Ishikawa (cell line): ENCODE results near the gene KIF3C.

Experiments
- CEBPB ChIP-seq: IDR thresholded peaks from 2 replicates; pipeline ENCODE4 v1.6.1; 2012
- CREB1 ChIP-seq: IDR thresholded peaks from 2 replicates; pipeline ENCODE4 v1.6.1; 2012; ENCODE audit warnings: low read depth
- EGR1 ChIP-seq: IDR thresholded peaks from 2 replicates; pipeline ENCODE4 v1.6.1; 2012
- EP300 ChIP-seq: IDR thresholded peaks from 2 replicates; pipeline ENCODE4 v1.6.1; 2012; ENCODE audit warnings: borderline replicate concordance
- NFIC ChIP-seq: IDR thresholded peaks from 2 replicates; pipeline ENCODE4 v1.6.1; 2012
- RAD21 ChIP-seq: IDR thresholded peaks from 2 replicates; pipeline ENCODE4 v1.6.1; 2012; ENCODE audit warnings: low read depth
- TAF1 ChIP-seq: IDR thresholded peaks from 2 replicates; pipeline ENCODE4 v1.6.1; 2012; ENCODE audit warnings: low read depth, mild to moderate bottlenecking
- TCF12 ChIP-seq: IDR thresholded peaks from 2 replicates; pipeline ENCODE4 v1.6.1; 2012; ENCODE audit warnings: low read depth
- TEAD4 ChIP-seq: IDR thresholded peaks from 2 replicates; pipeline ENCODE4 v1.6.1; 2012
- YY1 ChIP-seq: IDR thresholded peaks from 2 replicates; pipeline ENCODE4 v1.6.1; 2012; ENCODE audit warnings: low read depth
- TF ChIP-seq, protein P1 (sequence below): IDR thresholded peaks from 2 replicates; pipeline ENCODE4 v1.6.1; 2012
- TF ChIP-seq, protein P2 (sequence below): IDR thresholded peaks from 2 replicates; pipeline ENCODE4 v1.6.1; 2012; ENCODE audit warnings: low read depth, mild to moderate bottlenecking
- TF ChIP-seq, protein P3 (sequence below): IDR thresholded peaks from 2 replicates; pipeline ENCODE4 v1.6.1; 2012

DNA sequence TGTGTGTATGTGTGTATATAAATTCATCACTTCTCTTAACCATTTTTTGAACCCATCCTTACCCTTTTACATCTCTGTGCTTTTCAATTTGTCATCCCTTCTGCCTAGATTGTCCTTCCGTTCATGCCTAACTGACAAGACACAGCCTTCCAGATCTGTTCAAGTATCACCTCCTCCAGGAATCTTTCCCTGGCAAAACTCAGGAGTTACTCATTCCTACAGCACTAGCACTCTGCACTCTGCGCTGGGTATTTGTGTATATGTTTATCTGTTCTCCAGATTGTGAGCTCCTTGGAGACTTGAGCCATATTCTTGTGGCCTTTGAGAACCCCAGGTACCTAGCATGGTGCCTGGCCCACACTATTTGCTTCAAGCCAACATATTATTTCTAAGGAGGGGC is 77.2 kb downstream of the KIF3C start:
- TF ChIP-seq CEBPB (no peak), YY1 (no peak), CREB1 (no peak), NFIC (no peak), EGR1 (no peak), RAD21 (no peak), TAF1 (no peak), TCF12 (no peak), EP300 (no peak), TEAD4 (no peak)
- TF ChIP-seq, protein P1, sequence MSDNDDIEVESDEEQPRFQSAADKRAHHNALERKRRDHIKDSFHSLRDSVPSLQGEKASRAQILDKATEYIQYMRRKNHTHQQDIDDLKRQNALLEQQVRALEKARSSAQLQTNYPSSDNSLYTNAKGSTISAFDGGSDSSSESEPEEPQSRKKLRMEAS: no peak
- TF ChIP-seq, protein P2, sequence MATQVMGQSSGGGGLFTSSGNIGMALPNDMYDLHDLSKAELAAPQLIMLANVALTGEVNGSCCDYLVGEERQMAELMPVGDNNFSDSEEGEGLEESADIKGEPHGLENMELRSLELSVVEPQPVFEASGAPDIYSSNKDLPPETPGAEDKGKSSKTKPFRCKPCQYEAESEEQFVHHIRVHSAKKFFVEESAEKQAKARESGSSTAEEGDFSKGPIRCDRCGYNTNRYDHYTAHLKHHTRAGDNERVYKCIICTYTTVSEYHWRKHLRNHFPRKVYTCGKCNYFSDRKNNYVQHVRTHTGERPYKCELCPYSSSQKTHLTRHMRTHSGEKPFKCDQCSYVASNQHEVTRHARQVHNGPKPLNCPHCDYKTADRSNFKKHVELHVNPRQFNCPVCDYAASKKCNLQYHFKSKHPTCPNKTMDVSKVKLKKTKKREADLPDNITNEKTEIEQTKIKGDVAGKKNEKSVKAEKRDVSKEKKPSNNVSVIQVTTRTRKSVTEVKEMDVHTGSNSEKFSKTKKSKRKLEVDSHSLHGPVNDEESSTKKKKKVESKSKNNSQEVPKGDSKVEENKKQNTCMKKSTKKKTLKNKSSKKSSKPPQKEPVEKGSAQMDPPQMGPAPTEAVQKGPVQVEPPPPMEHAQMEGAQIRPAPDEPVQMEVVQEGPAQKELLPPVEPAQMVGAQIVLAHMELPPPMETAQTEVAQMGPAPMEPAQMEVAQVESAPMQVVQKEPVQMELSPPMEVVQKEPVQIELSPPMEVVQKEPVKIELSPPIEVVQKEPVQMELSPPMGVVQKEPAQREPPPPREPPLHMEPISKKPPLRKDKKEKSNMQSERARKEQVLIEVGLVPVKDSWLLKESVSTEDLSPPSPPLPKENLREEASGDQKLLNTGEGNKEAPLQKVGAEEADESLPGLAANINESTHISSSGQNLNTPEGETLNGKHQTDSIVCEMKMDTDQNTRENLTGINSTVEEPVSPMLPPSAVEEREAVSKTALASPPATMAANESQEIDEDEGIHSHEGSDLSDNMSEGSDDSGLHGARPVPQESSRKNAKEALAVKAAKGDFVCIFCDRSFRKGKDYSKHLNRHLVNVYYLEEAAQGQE: no peak
- TF ChIP-seq, protein P3, sequence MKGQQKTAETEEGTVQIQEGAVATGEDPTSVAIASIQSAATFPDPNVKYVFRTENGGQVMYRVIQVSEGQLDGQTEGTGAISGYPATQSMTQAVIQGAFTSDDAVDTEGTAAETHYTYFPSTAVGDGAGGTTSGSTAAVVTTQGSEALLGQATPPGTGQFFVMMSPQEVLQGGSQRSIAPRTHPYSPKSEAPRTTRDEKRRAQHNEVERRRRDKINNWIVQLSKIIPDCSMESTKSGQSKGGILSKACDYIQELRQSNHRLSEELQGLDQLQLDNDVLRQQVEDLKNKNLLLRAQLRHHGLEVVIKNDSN: no peak
